ENCODE data around the gene RIPOR3.
A peak's percentile ranks its signal among the peaks of the same experiment; 100 is the strongest.
"Not testable (repeated sequence)": the region's sequence is repeated elsewhere in the genome, so short reads cannot be mapped to it uniquely, and the experiment has no call there.

RIPOR3 gene

DNA sequence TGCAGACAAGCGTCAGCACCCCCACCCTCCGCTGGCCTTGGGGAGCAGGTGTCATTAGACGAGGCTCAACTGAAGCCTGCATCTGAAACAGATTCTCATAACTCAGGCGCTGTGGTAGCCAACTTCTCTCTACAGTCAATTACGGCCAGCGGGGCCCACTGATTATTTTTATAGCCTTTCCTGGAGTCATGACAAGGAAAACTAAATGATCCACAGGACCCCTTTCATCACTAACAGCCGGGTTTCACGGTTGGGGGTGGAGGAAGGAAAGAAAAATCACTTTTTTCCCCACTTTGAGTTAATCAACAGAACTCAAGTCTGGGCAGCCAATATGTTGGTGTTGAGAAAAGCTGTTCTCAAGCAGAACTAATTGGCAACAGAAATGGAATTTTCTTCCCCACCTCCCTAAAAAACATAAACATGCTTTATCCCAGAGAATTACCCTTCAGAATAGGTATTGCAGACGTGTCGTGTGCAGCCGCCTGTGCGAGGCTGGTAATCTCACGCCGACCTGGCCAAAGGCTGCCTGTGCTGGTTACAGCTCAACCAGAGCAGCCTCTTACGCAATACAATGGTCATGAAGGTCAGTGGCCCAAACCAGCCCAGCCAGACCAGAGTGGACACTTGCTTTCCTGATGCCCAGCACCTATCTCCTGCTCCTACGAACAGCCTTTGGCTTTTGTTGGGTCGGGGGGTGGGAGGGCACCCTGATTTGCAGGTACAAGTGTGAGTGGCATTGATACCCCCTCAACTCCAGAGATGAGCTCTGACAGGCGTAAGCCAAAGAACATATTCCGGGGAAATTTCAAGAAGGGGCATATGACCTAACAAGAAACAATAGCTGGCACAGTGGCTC is 11.0 kb downstream of the RIPOR3 start:
- no peak for DNase-seq (ENCODE audit: low spot score)

DNA sequence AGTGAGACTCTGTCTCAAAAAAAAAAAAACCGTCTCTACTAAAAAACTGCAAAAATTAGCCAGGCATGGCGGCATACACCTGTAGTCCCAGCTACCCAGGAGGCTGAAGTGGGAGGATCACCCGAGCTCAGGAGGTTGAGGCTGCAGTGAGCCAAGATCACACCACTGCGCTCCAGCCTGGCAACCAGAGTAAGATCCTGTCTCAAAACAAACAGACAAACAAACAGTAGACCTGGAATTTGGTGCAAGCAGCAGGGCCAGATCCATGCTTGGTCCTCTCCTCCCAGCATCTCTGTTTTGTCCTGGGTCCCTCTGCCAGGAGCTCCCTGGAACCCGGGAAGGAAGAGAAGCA is 11.6 kb downstream of the RIPOR3 start:
- DNase-seq (ENCODE audit: low spot score): no peak

GRCh38 chr20:50678169-50678898 is 13.0 kb downstream of the RIPOR3 start:
- DNase-seq (ENCODE audit: low spot score): no peak

DNA sequence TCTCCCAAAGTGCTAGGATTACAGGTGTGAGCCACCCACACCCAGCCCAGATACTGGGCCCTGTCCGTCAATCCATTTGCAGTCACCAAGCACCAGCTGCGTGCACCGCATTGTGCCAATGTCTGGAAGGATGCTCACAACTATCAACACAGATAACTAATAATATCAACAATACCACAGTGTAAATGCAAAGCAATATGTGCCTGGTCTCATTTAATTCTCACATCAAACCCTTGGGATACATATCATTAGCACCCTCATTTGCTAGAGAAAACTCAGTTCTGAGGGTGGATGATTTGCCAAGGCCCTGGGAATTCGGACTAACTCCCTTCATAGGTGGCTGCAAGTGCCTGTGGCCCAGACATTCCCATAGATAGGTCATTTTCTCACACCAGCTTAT is 14.5 kb downstream of the RIPOR3 start:
- DNase-seq (ENCODE audit: low spot score): no peak

- DNase-seq (ENCODE audit: low spot score): not testable (repeated sequence)
Observed at GRCh38 chr20:50676377-50676731, 15.0 kb downstream of the RIPOR3 start.

GRCh38 chr20:50675671-50676376 is 15.5 kb downstream of the RIPOR3 start:
- DNase-seq (ENCODE audit: low spot score): no peak

DNA sequence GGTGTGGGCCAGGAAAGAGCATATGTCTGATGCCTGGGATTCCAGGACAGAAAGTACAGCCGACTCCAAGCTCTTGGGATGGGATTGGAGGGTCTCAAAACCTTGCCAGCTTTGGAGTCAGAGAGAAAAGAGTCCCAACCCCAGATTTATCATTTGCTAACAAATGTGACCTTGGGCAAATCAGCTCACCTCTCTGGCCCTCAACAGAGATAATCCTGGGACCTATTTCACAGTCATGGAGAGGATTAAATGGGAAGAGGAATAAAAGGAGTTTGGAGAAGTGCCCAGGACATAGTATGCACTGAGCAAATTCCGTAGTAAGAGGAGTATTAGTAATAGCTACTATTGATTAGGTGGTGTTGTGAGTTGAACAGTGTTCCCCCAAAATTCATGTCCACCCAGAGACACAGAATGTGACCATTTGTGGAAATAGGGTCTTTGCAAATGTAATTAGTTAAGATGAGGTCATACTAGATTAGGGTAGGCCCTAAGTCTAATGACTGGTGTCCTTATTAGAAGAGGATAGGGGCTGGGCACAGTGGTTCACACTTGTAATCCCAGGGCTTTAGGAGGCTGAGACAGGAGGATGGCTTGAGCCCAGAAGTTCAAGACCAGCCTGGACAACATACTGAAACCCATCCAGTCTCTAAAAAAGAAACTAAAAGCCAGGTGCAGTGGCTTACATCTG is 17.1 kb downstream of the RIPOR3 start:
- DNase-seq (ENCODE audit: low spot score): no peak

GRCh38 chr20:50673466-50674137 is 17.7 kb downstream of the RIPOR3 start:
- DNase-seq (ENCODE audit: low spot score): no peak

DNA sequence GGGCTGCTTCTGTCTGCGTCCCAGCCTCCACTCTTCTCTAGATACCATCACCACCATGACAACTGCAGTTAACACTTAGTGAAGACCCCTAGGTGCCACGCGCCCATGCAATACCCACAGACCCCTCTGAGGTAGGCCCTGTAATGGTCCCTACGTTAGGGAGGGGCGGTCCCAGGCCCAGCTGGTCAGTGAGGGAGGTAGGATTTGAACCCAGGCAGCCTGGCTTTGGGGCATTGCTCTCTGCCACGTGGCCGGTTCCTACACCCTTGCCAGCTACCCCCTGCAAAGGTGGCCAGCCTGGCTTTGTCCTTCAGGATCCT is 18.2 kb downstream of the RIPOR3 start:
- DNase-seq (ENCODE audit: low spot score): no peak

DNA sequence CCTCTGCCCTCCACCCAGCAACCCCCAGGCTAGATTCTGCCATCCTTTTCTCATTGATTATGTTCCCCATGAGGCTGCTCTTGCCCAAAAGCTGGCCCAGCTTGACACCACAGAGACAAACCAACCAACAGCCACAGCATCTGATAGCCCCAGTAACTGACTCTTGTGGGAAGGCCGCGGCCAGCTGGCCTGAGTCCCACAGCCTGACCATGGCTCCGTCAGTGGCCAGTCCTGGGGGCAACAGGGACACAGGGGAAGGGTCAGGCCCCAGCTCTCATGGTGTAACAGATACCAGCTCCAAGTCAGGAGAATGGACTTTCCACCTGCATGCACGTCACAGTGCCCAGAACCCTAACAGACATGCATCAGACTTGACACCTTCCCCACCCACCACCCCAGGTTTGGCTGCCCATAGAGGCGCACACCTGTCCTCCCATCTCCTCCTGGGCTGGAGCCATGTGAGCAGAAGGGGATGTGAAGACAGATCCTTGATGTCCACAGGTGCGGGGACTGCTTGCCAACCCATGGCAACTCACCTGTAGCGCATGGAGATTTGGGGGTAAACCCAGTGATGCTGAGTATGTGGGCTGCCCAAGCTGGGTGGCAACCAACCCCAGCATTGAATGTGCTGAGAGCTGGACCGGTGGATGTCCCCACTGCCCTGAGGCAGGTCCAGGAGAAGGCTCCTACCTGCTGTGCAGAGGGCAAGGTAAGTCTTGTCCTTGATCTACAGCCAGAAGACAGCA is 18.8 kb downstream of the RIPOR3 start:
- no peak for DNase-seq (ENCODE audit: low spot score)

- no peak for DNase-seq (ENCODE audit: low spot score)
Observed at GRCh38 chr20:50671626-50672025, 19.7 kb downstream of the RIPOR3 start.

- DNase-seq (ENCODE audit: low spot score): not testable (repeated sequence)
Observed at GRCh38 chr20:50671010-50671409, 20.3 kb downstream of the RIPOR3 start.

DNA sequence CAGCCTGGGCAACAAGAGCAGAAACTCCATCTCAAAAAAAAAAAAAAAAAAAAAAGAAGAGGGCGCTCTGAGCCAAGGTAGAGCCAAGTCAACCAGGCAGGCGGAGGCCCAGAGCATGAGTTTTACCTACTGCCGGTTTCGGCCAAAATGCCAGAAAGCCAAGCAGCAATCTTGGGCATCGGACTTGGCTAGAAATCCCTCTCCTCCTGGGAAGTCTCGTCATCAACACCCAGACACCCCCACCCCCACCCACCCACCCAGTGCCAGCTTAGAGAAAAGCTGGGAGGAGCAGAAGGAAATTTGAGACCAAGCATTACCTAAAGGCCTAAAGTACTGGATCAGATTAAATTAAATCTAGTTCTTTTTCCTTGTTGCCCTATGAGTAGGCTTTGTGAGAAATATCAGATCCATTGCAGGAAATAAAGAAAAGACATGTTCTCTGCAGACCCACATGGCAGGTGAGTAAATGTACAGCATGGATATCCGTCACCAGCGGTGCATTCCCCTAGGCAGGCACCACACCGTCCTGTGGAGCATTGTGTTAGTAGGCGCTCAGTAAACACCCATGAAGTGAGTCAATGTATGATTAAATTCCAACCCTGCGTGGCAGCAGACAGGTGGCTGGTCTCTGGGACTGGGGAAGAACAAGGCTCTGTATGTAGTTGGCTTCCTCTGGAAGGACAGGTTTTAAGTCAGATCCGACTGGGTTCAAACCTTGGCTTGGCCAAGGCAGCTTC is 21.0 kb downstream of the RIPOR3 start:
- DNase-seq (ENCODE audit: low spot score): no peak

GRCh38 chr20:50668798-50669197 is 22.5 kb downstream of the RIPOR3 start:
- no peak for DNase-seq (ENCODE audit: low spot score)

- no peak for DNase-seq (ENCODE audit: low spot score)
Observed at GRCh38 chr20:50668326-50668725, 23.0 kb downstream of the RIPOR3 start.

GRCh38 chr20:50666709-50667298 is 24.5 kb downstream of the RIPOR3 start:
- no peak for DNase-seq (ENCODE audit: low spot score)

- no peak for DNase-seq (ENCODE audit: low spot score)
Observed at GRCh38 chr20:50664254-50664653, 27.1 kb downstream of the RIPOR3 start.

GRCh38 chr20:50663095-50663821 is 28.1 kb downstream of the RIPOR3 start:
- peak; percentile 60 for DNase-seq (ENCODE audit: low spot score)

- DNase-seq (ENCODE audit: low spot score): no peak
Observed at GRCh38 chr20:50659975-50660670, 31.2 kb downstream of the RIPOR3 start.
